ENCODE data around the gene HAO1. TPM values are rescaled to one million over a fixed set of nuclear protein-coding genes. Genes with fewer than 3 reads are reported as not detected.

Gene HAO1
- polyA plus RNA-seq, 1 donor (not counting 4 experiments of a cell fraction or from before 2014, with no cell fraction given) = not detected

DNA sequence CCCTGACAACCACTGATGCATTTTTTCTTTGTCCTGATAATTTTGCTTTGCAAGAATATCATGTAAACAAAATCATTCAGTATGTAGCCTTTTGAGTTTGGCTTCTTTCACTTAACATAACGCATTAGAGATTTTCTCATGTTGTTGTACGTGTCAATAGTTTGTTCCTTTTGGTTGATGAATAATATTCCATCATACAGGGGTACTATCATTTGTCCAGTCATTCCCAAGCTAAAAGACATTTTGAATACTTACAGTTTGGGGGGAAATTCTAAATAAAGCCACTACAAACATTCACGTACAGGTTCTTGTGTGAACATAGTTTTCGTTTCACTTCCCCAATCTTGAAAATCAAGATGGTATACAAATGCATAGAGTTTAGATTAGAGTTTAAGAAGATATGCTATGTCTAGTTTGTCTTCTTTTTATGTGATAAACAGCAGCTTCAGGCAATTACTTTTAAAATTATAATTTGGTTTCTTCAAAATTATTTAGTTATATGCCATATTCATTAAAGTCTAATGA is 5.2 kb downstream of the HAO1 start:
- dilution Hi-C loops (cut with MboI; ENCODE audit: extremely low pct_ligation_motif_present, low sequenced_read_pairs) = no loop called here
- no peaks in the 10 kb centered on the region for H3K79me2 ChIP-seq (ENCODE audit: control insufficient read depth, insufficient read depth, low read length)
- no peak overlapping the region for H2AFZ ChIP-seq (ENCODE audit: control insufficient read depth, low read length)
- no peak for DNase-seq (ENCODE audit: low read depth, low spot score)
- FAIRE-seq = no peak
- H4K20me1 ChIP-seq (ENCODE audit: control insufficient read depth, extremely low read depth, insufficient read depth, low read length) = no peaks in the 10 kb centered on the region
- no peaks in the 10 kb centered on the region for H3K9me1 ChIP-seq (ENCODE audit: control insufficient read depth, extremely low read depth, insufficient read depth, low read length)
- no peaks in the 10 kb centered on the region for H3K36me3 ChIP-seq (ENCODE audit: control insufficient read depth in 2 of 2, extremely low read depth in 1 of 2, insufficient read depth in 2 of 2, low read length in 2 of 2)
- H3K9me3 ChIP-seq (ENCODE audit: control insufficient read depth, low read depth, low read length) = no peaks in the 10 kb centered on the region
- no peak overlapping the region for H3K9ac ChIP-seq (ENCODE audit: control insufficient read depth, extremely low read depth, insufficient read depth, low read length)
- H3K27me3 ChIP-seq (ENCODE audit: control insufficient read depth, extremely low read depth, insufficient read depth, low read length) = no peaks in the 10 kb centered on the region
- no peak overlapping the region for H3K27ac ChIP-seq (ENCODE audit: control insufficient read depth, insufficient read depth, low read length)
- TF ChIP-seq, protein P1, sequence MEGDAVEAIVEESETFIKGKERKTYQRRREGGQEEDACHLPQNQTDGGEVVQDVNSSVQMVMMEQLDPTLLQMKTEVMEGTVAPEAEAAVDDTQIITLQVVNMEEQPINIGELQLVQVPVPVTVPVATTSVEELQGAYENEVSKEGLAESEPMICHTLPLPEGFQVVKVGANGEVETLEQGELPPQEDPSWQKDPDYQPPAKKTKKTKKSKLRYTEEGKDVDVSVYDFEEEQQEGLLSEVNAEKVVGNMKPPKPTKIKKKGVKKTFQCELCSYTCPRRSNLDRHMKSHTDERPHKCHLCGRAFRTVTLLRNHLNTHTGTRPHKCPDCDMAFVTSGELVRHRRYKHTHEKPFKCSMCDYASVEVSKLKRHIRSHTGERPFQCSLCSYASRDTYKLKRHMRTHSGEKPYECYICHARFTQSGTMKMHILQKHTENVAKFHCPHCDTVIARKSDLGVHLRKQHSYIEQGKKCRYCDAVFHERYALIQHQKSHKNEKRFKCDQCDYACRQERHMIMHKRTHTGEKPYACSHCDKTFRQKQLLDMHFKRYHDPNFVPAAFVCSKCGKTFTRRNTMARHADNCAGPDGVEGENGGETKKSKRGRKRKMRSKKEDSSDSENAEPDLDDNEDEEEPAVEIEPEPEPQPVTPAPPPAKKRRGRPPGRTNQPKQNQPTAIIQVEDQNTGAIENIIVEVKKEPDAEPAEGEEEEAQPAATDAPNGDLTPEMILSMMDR (optimal IDR thresholded peaks at IDR 0.05 in 1 of 3, IDR thresholded peaks at IDR 0.05 in 1 of 3, conservative IDR thresholded peaks at IDR 0.05 in 1 of 3; ENCODE audit: extremely low read depth in 1 of 3, insufficient read depth in 2 of 3, low read length in 3 of 3) = no peak
- no peak for TF ChIP-seq EZH2 (IDR thresholded peaks at IDR 0.05; ENCODE audit: low read length)
- no peak overlapping the region for H3K4me2 ChIP-seq (ENCODE audit: control insufficient read depth, extremely low read depth, insufficient read depth, low read depth, low read length)
- H3K4me3 ChIP-seq (ENCODE audit: control insufficient read depth in 2 of 3, extremely low read depth in 1 of 3, insufficient read depth in 2 of 3, low read depth in 1 of 3, low read length in 3 of 3) = no peak overlapping the region
- H3K4me1 ChIP-seq (ENCODE audit: control insufficient read depth, extremely low read depth, insufficient read depth, low read length) = no peaks in the 10 kb centered on the region

DNA sequence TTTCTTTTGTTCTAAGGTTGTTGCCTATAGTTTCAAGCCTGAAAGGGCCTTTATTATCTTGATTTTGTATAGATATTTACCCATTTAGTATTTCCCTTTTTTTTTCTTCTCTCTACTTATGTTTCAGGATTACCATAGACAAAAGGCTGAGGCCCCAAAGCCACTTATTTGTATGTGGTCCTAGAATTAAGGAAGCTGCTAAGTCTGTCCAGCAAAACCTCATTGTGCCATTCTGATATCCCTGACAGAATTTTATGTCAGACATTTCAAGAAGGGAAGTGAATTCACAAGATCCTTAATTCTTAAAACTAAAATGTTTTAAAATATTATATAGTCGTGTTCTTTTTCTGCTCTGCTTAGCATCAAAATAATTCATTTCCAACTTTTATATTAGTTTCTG is 6.9 kb downstream of the HAO1 start:
- FAIRE-seq = no peak
- dilution Hi-C loops (cut with MboI; ENCODE audit: extremely low pct_ligation_motif_present, low sequenced_read_pairs) = no loop called here

More for the DNA sequence above, 6.9 kb downstream of the HAO1 start:
- Histone ChIP-seq H3K4me1 (ENCODE audit: control insufficient read depth, extremely low read depth, insufficient read depth, low read length) (no peaks in the 10 kb centered on the region), H4K20me1 (ENCODE audit: control insufficient read depth, extremely low read depth, insufficient read depth, low read length) (no peaks in the 10 kb centered on the region), H3K9me3 (ENCODE audit: control insufficient read depth, low read depth, low read length) (no peaks in the 10 kb centered on the region), H3K79me2 (ENCODE audit: control insufficient read depth, insufficient read depth, low read length) (no peaks in the 10 kb centered on the region), H3K4me3 (ENCODE audit: control insufficient read depth in 2 of 3, extremely low read depth in 1 of 3, insufficient read depth in 2 of 3, low read depth in 1 of 3, low read length in 3 of 3) (no peak overlapping the region), H3K9ac (ENCODE audit: control insufficient read depth, extremely low read depth, insufficient read depth, low read length) (no peak overlapping the region), H3K36me3 (ENCODE audit: control insufficient read depth in 2 of 2, extremely low read depth in 1 of 2, insufficient read depth in 2 of 2, low read length in 2 of 2) (no peaks in the 10 kb centered on the region), H3K9me1 (ENCODE audit: control insufficient read depth, extremely low read depth, insufficient read depth, low read length) (no peaks in the 10 kb centered on the region), H2AFZ (ENCODE audit: control insufficient read depth, low read length) (no peak overlapping the region), H3K27me3 (ENCODE audit: control insufficient read depth, extremely low read depth, insufficient read depth, low read length) (no peaks in the 10 kb centered on the region), H3K4me2 (ENCODE audit: control insufficient read depth, extremely low read depth, insufficient read depth, low read depth, low read length) (no peak overlapping the region), H3K27ac (ENCODE audit: control insufficient read depth, insufficient read depth, low read length) (no peak overlapping the region)
- no peak for TF ChIP-seq EZH2 (IDR thresholded peaks at IDR 0.05; ENCODE audit: low read length)
- TF ChIP-seq, protein P1 (optimal IDR thresholded peaks at IDR 0.05 in 1 of 3, IDR thresholded peaks at IDR 0.05 in 1 of 3, conservative IDR thresholded peaks at IDR 0.05 in 1 of 3; ENCODE audit: extremely low read depth in 1 of 3, insufficient read depth in 2 of 3, low read length in 3 of 3) = no peak
- DNase-seq (ENCODE audit: low read depth, low spot score) = no peak
